Right atrium auricular region (tissue), 2 donors: ENCODE results near the gene ZNF668. TPM values are rescaled to one million over a fixed set of nuclear protein-coding genes. Genes with fewer than 3 reads are reported as not detected.

Source experiments
- DNase-seq: peaks from one replicate; pipeline ENCODE4 v3.0.0-alpha.2; 2019; ENCODE audit warnings: low spot score
- H3K27ac ChIP-seq, 2 donors: fragments of 200-600 bp; sonication (generic); 1 replicate in 1 of 2; 2 replicates in 1 of 2; pipeline ENCODE4 v1.5.1; 2016 to 2019
- H3K27me3 ChIP-seq, 2 donors: fragments of 200-600 bp; sonication (generic); one replicate each; pipeline versions ENCODE4 v1.5.1 to v1.6.0; 2017 to 2019
- H3K36me3 ChIP-seq: fragments of 200-600 bp; sonication (generic); one replicate; pipeline ENCODE4 v1.5.1; 2016
- H3K4me1 ChIP-seq, 2 donors: fragments of 200-600 bp; sonication (generic); one replicate each; pipeline versions ENCODE4 v1.5.1 to v1.6.0; 2017 to 2019
- H3K4me3 ChIP-seq, 2 donors: fragments of 200-600 bp; sonication (generic); 1 replicate in 1 of 2; 2 replicates in 1 of 2; pipeline ENCODE4 v1.5.1; 2017 to 2019; ENCODE audit warnings: mild to moderate bottlenecking in 1 of 2, moderate library complexity in 1 of 2
- H3K9me3 ChIP-seq, 2 donors: fragments of 200-600 bp; sonication (generic); one replicate each; pipeline ENCODE4 v1.5.1; 2019
- CTCF ChIP-seq, 2 donors: fragments of 200-600 bp; sonication (generic); IDR thresholded peaks; one replicate each; pipeline ENCODE4 v1.5.1; 2019; ENCODE audit warnings: antibody characterized with exemption in 2 of 2
- total RNA-seq, 2 donors: library from RNA; depleted of rRNA; stranded (reverse); fragments of >200 nt; gene quantifications; one replicate each; pipeline ENCODE4 v1.1.0, GENCODE V29; 2016

The ZNF668 gene
- total RNA-seq, 2 donors from 2014 or later = 7.4 to 9.2 TPM

DNA sequence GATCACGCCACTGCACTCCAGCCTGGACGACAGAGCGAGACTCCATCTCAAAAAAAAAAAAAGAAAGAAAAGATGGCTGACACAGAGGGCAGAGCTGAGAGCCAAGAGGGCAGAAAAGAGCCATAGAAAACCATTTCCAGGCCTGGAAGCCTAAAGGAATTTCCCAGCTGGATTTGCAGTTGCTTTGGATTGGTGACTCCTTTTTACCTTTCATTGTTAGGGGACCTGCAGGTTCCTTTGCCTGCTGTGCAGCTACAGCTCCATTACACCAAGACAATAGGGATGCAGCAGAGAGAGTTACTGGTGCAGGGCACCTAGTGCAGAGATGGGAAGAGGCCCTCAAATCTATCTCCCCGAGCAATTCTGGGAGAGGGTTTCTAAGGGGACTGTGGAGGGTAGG is 18.4 kb downstream of the ZNF668 start:
- no peak for DNase-seq
- Histone ChIP-seq H3K4me1 (no peaks in the 10 kb centered on the region), H3K27me3 (no peaks in the 10 kb centered on the region), H3K4me3 (no peak overlapping the region), H3K9me3 (no peaks in the 10 kb centered on the region), H3K36me3 (peaks cover 4% of the 10 kb centered on the region), H3K27ac (no peak overlapping the region)
- TF ChIP-seq CTCF (IDR thresholded peaks at IDR 0.05) = no peak

DNA sequence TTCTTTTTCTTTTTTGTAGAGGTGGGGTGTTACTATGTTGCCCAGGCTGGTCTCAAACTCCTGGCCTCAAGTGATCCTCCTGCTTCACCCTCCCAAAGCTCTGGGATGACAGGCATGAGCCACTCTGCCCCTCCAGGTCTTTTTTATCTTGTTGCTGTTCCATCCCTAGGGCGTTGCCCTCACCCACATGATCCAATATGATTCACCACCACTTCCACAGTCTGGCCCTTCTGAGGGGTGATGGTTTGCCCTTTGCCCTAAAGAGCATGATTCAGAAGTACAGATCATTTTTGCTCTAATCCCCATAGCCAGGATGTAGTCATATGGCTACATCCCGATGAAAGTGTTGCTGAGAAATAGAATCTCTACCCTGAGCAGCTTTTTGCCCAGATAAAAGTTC is 21.9 kb downstream of the ZNF668 start:
- Histone ChIP-seq H3K27ac (no peak overlapping the region), H3K9me3 (no peaks in the 10 kb centered on the region), H3K36me3 (no peaks in the 10 kb centered on the region), H3K4me1 (no peaks in the 10 kb centered on the region), H3K4me3 (no peak overlapping the region), H3K27me3 (no peaks in the 10 kb centered on the region)
- DNase-seq = peak; percentile 64
- no peak for TF ChIP-seq CTCF (IDR thresholded peaks at IDR 0.05)

DNA sequence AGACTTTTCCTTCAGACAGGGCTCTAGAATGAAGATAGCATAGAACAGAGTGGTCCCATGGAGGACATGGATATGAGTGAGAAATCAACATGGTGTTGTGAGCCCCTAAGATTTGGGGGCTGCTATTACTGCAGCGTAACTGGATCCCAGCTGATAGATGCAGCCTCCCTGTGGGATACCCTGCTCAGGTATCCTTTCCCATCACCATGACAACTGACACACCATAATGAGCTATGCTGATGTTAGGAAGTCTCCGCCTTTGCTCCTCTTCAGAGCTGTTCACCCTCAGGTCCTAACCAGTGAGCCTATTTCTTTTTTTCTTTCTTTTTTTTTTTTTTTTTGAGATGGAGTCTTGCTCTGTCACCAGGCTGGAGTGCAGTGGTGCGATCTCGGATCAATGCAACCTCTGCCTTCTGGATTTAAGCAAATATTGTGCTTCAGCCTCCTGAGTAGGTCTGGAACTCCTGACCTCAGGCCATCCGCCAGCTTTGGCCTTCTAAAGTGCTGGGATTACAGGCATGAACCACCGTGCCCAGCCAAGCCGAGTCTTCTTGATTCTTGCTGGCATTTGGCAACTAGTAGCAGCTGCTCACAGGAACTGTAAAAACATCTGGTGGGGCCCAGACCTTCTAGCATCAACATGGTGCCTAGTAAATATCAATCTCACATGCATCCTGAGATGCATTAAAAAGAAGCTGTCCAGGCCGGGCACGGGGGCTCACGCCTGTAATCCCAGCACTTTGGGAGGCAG is 23.6 kb downstream of the ZNF668 start:
- DNase-seq = no peak
- TF ChIP-seq CTCF (IDR thresholded peaks at IDR 0.05) = no peak
- no peaks in the 10 kb centered on the region for H3K27me3 ChIP-seq

DNA sequence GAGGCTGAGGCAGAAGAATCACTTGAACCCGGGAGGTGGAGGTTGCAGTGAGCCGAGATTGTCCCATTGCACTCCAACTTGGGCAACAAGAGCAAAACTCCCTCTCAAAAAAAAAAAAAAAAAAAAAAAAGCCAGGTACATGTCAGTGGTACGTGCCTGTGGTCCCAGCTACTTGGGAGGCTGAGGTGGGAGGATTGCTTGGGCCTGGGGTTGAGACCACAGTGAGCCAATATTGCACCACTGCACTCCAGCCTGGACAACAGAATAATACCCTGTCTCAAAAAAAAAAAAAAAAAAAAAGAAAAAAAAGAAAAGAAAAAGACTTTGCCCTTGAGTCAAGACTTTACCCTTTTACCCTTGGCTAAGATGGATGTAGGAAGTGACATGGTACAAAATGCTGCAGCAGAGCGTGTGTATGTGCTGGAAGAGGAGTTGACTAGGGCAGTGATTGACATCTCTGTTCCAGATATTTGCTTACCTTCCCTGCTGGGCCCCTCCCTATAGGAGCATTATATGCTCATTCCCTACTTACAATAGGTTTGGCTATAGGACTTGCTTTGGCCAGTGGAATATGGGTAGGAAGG is 30.1 kb downstream of the ZNF668 start:
- H3K4me3 ChIP-seq = no peak overlapping the region
- H3K4me1 ChIP-seq = no peaks in the 10 kb centered on the region
- no peak for DNase-seq
- no peak overlapping the region for H3K27ac ChIP-seq
- peaks cover 37% of the 10 kb centered on the region for H3K36me3 ChIP-seq
- no peaks in the 10 kb centered on the region for H3K9me3 ChIP-seq
- H3K27me3 ChIP-seq = no peaks in the 10 kb centered on the region
- no peak for TF ChIP-seq CTCF (IDR thresholded peaks at IDR 0.05)

More for the DNA sequence above, 23.6 kb downstream of the ZNF668 start:
- no peak overlapping the region for H3K4me3 ChIP-seq
- no peaks in the 10 kb centered on the region for H3K36me3 ChIP-seq
- H3K4me1 ChIP-seq = no peaks in the 10 kb centered on the region
- H3K9me3 ChIP-seq = no peaks in the 10 kb centered on the region
- H3K27ac ChIP-seq = no peak overlapping the region

- no peaks in the 10 kb centered on the region for H3K9me3 ChIP-seq
- H3K4me1 ChIP-seq = no peaks in the 10 kb centered on the region
- peaks cover 44% of the 10 kb centered on the region for H3K36me3 ChIP-seq
- no peak for DNase-seq
- no peak overlapping the region for H3K27ac ChIP-seq
- TF ChIP-seq CTCF (IDR thresholded peaks at IDR 0.05) = no peak
- no peak overlapping the region for H3K4me3 ChIP-seq
- H3K27me3 ChIP-seq = no peaks in the 10 kb centered on the region
These were observed 30.7 kb downstream of the ZNF668 start for GRCh38 chr16:31043352-31043751.
